ENCODE results near the gene MCRIP1.

DNA sequence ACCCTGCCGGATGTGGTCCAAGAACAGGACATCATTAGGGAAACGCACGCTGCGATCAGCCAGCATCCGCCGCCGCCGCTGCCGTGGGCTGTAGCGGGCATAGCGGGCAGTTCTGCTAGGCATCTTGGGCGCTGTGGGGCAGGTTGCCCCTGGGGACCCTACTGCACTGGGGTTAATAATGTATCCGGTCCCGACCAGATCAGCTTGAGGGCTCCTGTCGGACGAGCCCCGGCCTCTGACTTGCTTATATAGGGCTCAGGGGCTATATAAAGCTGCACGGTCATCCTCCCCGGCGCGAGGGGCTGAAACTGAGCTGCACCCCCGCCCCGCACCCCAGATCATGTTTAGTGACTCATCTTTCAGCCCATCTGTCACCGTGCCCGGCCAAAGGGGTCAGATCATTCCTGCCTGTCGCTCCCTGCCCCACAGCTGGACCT is 1.8 kb upstream of the MCRIP1 start, which contains the start of gene PPP1R27:
- TF ChIP-seq, protein P1, sequence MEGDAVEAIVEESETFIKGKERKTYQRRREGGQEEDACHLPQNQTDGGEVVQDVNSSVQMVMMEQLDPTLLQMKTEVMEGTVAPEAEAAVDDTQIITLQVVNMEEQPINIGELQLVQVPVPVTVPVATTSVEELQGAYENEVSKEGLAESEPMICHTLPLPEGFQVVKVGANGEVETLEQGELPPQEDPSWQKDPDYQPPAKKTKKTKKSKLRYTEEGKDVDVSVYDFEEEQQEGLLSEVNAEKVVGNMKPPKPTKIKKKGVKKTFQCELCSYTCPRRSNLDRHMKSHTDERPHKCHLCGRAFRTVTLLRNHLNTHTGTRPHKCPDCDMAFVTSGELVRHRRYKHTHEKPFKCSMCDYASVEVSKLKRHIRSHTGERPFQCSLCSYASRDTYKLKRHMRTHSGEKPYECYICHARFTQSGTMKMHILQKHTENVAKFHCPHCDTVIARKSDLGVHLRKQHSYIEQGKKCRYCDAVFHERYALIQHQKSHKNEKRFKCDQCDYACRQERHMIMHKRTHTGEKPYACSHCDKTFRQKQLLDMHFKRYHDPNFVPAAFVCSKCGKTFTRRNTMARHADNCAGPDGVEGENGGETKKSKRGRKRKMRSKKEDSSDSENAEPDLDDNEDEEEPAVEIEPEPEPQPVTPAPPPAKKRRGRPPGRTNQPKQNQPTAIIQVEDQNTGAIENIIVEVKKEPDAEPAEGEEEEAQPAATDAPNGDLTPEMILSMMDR (IDR thresholded peaks at IDR 0.05; ENCODE audit: low read depth, low read length, missing input control): no peak
- TF ChIP-seq, protein P2, sequence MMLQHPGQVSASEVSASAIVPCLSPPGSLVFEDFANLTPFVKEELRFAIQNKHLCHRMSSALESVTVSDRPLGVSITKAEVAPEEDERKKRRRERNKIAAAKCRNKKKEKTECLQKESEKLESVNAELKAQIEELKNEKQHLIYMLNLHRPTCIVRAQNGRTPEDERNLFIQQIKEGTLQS (IDR thresholded peaks at IDR 0.05): no peak
- no peak for TF ChIP-seq YY1 (IDR thresholded peaks at IDR 0.05)
- TF ChIP-seq NR2F2 (IDR thresholded peaks at IDR 0.05): no peak
- no peak for TF ChIP-seq JUND (IDR thresholded peaks at IDR 0.05)
- TF ChIP-seq TAF1 (conservative IDR thresholded peaks at IDR 0.05): no peak
- TF ChIP-seq GABPA (IDR thresholded peaks at IDR 0.05 in 1 of 2, conservative IDR thresholded peaks at IDR 0.05 in 1 of 2): no peak
- TF ChIP-seq, protein P3, sequence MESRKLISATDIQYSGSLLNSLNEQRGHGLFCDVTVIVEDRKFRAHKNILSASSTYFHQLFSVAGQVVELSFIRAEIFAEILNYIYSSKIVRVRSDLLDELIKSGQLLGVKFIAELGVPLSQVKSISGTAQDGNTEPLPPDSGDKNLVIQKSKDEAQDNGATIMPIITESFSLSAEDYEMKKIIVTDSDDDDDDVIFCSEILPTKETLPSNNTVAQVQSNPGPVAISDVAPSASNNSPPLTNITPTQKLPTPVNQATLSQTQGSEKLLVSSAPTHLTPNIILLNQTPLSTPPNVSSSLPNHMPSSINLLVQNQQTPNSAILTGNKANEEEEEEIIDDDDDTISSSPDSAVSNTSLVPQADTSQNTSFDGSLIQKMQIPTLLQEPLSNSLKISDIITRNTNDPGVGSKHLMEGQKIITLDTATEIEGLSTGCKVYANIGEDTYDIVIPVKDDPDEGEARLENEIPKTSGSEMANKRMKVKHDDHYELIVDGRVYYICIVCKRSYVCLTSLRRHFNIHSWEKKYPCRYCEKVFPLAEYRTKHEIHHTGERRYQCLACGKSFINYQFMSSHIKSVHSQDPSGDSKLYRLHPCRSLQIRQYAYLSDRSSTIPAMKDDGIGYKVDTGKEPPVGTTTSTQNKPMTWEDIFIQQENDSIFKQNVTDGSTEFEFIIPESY (IDR thresholded peaks at IDR 0.05): no peak
- no peak for TF ChIP-seq RAD21 (IDR thresholded peaks at IDR 0.05)
- TF ChIP-seq RXRA (IDR thresholded peaks at IDR 0.05): no peak
- TF ChIP-seq EGR1 (IDR thresholded peaks at IDR 0.05; ENCODE audit: low read depth in 2 of 2): no peak

All from liver (tissue), 3 donors.